ENCODE measurements around the gene AP4S1.
"Not testable (repeated sequence)": the region's sequence is repeated elsewhere in the genome, so short reads cannot be mapped to it uniquely, and the experiment has no call there.

AP4S1 gene, protein sequence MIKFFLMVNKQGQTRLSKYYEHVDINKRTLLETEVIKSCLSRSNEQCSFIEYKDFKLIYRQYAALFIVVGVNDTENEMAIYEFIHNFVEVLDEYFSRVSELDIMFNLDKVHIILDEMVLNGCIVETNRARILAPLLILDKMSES

DNA sequence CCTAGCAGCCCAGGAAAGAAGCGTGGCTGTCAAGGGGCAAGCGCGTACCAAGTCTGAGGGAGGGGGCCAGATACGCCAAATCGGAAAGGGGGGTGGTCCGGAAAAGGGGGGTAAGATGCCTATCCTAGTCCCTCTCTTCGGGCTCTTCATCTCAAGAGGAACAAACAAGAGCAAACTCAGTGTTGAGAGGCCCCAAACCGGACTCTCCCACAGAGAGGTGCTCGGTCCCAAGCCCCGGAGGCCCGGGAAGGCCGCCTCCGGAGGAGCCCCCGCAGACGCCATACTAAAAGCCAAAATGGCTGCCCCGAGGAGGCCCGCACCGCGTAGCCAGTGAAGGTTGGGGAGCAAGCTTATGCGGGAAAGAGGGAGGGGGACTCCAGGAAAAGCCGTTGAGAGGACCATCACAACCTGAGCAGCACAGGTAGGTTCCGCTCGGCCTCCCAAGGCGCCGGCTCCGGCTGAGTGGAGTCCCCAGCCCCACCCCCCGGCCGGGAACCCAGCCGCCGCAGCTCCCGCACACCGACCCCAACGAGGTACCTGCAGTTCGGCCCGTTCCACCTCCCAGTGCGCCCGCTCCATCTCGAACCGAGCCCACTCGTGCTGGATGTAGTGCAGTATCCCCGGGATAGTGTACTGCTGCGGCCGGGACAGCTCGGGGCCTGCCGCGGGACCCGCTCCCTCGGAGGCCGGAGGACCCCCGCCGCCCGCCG, at the start of gene AP4S1:
AP4S1 (plus strand) TSS at position 283 of the 710 bp plus-strand sequence. CDS start 40,548 bp downstream, outside the sequence.
- DNase-seq = peak; percentile 50

DNA sequence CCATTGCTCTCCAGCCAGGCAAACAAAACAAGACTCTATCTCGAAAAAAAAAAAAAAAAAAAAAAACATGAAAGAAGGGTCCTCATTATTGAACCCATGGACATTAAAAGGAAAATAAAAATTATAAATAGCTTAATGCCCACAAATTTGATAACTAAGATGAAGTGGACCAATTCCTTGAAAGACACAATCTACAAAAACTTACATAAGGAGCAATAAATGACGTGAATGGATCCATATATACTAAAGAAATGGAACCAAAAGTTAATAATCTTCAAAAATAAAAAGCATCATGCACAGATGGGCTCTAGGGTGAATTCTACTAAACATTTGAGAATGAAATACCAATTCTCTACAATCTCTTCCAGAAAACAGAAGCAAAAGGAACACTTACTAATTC, 47.7 kb upstream of the AP4S1 start:
- no peak for DNase-seq

DNA sequence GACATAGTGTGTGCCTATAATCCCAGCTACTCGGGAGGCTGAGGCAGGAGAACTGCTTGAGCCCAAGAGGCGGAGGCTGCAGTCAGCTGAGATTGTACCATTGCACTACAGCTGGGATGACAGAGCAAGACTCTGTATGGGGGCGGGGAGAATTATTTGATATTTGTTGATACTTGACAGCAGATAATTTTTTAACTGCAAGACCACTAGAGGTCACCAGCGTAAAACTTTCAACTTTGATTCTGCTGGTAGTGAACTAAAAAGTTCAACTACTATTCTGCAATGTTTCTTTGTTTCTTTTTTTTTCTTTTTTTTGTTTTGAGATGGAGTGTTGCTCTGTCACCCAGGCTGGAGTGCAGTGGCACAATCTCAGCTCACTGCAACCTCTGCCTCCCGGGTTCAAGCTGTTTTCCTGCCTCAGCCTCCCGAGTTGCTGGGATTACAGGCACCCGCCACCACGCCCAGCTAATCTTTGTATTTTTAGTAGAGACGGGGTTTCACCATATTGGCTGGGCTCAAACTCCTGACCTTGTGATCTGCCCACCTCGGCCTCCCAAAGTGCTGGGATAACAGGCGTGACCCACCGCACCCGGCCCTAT, 45.2 kb upstream of the AP4S1 start:
- peak; percentile 56 for DNase-seq

DNA sequence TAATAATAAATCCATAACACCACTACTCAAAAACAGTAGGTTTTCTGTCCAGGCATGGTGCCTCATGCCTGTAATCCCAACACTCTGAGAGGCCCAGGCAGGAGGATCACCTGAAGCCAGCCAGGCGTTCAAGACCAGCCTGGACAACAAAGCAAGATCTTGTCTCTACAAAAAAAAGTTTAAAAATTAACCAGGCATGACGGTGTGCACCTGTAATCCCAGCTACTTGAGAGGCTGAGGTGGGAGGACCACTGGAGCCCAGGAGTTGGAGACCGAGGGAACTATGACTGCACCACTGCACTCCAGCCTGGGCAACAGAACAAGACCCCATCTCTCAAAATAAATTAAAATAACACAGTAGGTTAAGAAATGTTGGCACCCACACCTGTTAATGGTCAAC, 44.5 kb upstream of the AP4S1 start:
- DNase-seq = no peak

DNA sequence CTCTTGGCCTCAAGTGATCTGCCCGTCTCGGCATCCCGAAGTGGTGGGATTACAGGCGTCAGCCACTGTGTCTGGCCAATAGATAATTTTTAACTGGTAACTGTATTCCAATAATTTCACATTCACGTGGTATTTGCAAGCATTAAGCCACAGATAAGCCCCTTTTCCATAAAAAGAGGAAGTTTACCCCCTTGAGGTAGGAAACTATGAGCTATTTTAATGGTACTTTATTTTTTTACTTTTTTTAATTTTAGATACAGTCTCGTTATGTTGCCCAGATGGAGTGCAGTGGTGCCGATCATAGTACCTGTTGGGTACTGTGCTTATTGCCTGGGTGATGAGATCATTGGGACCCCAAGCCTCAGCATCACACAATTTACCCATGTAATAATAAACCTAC, 42.9 kb upstream of the AP4S1 start:
- DNase-seq = no peak

DNA sequence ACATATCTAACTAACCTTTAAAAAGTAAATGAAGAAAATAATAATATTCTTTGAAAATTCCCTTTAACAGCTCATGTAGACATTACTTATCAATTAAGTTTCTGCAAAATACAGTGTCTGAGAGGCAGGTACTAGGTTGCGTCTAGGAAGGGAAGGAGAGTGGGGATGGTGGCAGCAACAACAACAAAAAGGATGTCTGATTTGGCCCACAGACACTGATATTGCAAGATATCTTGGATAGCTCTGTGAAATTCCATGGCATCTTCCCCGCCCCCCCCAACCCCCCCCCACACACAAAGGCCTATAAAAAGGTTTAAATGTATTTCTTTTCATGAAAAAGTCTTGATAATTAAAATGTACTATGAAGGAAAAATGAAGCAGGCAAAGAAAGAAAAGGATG, 41.6 kb upstream of the AP4S1 start:
- DNase-seq = no peak

DNA sequence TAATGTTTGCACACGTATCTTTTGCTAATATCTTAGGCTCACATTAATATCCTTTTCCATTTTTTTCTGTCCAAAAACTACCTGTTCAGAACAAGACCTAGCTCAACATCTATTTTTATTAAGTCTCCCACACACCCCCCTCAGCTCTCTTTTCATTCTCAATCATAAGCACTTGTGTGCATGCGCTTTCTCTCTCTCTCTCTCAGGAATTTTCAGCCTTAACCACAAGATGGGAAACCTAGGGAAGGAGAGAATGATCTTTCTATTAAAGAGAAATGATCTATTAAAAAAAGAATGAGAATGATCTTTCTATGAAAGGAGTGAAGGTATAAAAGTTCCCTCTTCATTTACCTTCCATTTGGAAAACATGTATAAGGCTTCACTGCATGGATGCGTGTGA, 39.7 kb upstream of the AP4S1 start:
- DNase-seq = no peak

DNA sequence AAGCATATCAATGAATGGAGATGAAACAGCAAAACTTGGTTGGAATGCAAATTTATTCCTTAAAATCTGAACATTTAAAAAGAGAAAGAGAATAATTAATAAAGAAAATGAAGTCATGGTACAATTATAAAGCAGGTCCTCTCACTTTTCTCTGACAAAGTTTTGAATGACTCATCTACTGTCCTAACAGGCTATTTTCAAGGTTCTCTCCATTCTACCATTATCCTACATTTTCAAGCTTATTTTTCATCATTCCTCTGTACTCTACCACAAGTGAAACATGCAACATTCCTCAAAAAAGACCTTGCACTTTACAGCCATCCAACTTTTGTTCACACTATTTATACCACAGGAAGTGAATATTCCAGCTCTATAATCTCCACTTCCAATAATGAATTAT, 36.9 kb upstream of the AP4S1 start:
- no peak for DNase-seq

DNA sequence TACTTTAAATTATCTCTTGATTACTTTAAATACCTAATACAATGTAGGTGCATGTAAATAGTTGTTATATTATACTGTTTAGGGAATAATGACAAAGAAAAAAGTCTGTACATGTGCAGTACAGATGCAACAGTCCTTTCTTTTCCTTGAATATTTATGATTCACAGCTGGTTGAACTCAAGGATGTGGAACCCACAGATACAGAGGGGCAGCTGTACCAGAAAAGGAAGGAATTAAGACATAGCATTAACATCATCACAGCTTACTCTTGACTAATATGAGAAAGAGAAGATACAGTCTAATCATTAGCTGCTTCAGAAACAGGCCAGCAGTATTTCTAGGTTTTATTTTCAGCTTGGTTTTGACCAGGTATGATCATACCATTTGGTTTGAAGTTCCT, 34.7 kb upstream of the AP4S1 start:
- no peak for DNase-seq

DNA sequence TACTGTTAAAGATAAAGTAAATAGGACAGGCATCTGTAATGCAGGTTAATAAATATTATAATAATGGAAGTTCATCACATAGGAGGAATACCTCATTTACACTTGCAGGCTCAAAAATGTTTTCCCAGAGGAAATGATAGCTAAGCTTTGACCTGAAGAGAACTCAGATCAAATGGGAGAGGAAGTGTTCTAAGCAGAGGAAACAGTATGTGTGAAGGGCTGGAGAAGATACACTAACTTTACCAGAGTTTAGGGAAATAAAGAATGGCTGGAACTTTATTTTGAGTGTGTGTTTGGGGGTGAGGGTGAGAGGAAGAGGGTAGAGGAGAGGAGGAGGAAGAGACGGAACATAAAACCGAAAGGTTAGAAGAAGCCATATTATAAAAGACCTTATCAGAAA, 34.0 kb upstream of the AP4S1 start:
- no peak for DNase-seq

DNA sequence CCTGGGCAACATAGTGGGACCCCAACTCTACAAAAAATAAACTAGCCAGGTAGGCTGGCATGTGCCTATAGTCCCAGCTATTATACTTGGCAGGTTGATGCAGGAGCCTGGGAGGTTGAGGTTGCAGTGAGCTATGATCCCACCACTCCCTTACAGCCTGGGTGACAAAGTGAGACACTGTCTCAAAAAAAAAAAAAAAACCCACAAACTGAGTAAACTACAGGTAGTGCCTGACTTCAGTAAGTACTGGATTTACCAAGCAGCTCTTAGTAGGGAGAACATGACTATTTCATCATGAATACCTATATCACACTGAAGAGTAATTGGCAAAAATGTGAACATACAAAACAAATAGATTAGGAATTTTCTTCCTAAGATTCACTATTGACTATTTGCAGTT, 32.4 kb upstream of the AP4S1 start:
- DNase-seq = no peak

DNA sequence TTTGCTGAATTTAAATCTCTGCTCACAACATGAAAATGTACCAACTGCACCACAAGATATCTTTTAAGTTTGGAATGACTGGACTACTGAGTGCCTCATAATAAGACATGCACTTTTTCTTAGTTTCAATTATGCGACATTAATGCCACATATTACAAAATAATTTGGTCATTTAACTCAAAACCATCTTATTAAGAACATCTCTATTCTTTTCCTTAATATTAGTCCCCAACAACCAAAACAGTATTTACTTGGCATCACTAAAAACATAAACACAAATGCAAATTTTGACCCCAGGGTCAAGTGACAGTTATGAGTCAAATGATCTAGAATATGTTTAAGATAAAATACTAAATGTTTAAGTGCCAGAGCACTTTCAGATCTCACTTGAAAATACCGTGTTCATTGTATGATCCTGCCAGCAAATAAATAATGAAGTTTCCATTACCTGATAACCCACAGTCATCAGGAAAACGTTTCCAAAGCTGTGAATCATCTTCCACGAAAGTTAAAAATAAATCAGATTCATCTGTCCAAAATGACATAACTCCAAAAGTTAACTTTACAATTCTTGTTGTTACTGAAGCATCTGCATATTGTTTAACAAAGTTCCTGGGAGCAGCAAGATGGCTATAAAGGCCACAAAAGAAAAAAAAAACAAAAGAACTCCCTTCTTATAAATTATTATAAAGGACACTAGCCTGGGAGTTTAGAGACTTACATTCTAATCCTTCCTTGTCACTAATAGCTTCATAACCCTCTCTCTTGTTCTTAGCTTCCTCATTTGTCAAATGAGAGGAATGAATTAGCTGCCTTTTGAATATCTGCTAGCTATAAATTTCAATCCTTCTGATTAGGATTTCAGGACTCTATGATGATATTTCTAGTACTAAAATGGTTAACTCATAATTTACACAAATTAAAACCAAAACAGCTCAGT, 30.5 kb upstream of the AP4S1 start:
- peak; percentile 6 for DNase-seq

DNA sequence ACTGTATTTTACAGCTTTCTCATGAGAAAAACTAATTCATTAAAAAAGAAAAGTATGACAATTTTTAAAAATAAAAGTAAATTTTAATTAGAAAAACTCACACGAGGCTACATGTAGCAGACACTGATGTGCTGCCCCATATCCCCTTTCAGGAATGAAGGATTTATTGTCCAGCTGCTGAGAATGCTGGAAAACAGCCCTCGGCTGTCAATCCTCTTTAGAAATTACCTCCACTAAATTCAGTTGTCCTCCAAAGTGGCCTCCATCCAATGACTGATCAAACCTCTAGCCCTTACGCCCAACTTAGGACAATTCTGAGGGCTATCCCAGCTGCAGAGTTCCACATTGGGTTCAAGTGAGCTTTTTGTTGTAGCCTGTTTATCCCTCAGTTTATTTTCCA, 29.8 kb upstream of the AP4S1 start:
- DNase-seq = peak; percentile 55

DNA sequence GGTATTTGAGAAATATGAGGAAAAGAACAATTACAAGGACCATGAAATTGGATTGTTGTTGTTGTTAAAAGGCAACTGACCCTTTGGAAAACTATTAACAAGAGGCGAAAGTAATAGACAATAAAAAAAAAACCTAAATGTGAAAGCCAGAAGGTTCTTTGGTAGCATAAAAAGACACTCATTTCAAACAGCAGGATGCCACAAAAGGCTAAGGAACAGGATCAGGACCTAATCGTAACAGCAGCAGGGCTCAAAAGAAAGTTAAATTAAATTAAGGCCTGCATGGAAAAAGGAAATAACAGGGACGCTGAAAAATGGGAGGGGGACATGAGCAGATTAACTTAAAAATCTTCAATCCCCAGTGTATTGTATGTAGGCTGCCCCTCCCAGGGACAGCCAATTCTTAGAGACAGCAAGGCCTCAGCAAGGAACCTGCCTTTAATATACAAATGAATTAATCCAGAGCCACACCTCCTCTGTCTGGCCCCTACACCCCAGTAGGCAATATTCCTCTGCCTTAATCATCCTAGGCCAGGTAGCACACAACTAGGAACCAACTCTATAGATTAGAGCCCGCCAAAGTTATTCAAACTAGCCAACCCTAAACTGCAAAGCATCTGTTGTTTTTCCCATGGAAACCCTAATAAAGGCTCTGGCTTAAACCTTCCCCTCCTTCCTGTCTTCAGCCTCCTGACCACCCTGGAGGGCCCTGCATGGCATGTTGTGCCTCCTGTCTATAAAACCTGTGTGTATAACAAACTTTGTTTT, 28.4 kb upstream of the AP4S1 start:
- peak; percentile 10 for DNase-seq

DNA sequence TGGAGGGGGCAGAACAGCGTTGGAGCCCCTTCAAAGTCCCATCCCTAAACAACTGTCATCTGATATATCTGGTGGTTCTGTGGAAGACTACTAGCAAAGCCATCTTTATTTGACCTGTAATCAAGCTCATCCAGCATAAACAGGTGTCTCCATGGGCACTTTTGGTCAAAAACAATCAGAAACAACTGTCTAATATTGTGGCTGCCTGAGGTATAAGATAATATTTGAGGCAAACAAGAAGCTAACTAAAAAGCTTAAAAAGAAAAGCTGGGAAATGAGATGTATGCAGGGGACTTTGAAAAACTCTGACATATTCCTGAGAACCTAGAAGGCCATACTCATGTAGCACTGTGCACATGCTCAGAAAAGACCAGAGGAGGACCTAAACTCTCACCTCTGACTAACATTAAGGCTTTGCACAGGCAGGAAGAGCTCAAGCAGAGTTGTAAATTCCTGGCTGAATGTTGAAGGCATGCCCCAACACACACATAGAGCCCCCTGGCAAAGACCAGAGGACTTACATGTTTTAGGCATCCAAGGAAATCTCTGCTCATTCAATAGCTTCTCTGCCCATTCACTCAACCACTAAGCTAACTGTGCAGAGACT, 27.2 kb upstream of the AP4S1 start:
- no peak for DNase-seq

DNA sequence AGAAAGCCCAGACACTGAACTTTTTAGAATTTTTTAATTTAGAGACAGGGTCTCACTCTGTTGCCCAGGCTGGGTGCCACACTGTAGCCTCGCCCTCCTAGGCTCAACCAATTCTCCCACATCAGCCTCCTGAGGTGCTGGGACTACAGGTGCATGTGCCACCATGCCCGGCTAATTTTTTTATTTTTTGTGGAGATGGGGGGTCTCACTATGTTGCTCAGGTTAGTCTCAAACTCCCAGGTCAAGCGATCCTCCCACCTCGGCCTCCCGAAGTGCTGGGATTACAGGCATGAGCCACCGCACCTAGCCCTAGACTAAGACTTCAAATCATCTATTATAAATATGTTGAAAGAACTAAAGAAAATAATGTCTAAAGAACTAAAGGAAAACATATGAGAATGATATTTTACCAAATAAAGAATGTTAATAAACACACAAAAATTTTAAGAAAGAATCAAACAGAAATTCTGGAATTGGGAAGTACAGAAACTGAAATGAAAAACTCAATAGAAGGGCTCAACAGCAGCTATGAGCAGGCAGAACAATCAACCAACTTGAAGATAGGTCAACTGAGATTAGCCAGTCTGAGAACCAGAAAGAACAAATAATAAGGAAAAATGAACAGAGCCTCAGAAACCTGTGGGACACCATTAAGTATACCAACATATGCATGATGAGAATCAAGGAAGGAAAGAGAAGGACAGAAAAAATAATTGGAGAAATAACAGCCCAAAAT, 26.2 kb upstream of the AP4S1 start:
- DNase-seq = no peak

DNA sequence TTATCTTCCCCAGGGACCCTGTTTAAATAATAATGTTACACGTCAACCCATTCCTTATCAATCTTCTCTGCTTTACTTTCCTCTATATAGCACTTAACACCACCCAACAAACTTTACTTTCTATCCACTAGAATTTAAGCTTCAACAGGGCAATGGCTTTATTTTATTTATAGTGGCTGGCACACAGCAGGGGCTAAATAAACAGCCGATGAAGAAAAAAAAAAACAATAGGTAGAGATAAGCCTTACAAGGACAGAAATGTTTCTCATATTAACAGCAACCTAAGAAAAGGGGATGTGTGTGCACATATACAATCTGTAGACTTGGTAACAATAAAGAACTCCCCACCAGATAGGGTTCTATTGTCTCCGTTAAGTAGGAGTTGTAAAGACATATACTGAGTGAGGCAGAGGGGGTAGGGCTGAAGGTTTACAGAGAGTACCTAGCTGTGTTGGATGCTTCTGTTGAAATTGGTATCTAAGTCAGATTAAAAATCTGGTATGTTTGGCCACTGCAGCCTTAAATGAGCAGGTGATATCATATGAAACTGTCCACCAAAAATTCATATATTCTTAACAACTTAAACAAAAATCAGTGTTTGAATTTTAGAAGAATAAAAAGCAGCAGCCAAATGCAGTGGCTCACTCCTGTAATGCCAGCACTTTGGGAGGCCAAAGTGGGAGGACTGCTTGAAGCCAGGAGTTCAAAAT, 24.7 kb upstream of the AP4S1 start:
- DNase-seq = no peak

DNA sequence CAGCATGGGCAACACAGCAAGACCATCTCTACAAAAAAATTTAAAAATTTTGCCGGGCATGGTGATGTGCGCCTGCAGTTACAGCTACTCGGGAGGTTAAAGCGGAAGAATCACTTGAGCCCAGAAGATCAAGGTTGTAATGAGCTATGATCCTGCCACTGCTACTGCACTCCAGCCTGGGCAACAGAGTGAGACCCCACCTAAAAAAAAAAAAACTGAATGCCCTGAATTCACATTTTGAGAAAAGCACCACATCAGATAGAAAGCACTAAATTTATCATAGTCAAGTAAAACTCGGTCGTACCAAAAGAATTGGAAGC, 24.1 kb upstream of the AP4S1 start:
- no peak for DNase-seq

DNA sequence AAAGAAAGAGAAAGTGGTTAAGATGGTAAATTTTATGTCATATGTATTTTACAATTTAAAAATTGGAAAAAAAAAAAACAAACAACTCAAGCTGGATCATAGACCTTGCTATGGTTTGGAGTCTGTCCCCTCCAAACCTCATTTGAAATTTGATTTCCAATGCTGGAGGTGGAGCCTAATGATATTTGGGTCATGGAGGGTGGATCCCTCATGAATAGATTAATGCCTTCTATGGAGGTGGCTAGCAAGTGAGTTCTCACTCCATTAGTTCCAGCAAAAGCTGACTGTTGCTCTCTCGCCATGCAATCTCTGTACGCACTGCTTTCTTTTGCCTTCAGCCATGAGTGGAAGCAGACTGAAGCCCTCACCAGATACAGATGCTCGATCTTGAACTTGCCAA, 22.2 kb upstream of the AP4S1 start:
- no peak for DNase-seq

DNA sequence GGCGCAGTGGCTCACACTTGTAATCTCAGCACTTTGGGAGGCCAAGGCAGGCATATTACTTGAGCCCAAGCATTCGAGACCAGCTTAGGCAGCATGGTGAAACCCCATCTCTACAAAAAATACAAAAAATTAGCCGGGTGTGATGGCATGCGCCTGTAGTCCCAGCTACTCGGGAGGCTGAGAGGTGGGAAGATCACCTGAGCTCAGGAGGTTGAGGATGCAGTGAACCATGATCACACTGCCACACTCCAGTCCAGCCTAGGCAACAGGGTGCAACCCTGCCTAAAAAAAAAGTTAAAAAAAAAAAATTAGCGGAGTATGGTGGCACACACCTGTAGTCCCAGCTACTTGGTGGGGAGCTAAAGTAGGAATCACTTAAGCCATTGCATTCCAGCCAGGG, 21.4 kb upstream of the AP4S1 start:
- DNase-seq = not testable (repeated sequence)

DNA sequence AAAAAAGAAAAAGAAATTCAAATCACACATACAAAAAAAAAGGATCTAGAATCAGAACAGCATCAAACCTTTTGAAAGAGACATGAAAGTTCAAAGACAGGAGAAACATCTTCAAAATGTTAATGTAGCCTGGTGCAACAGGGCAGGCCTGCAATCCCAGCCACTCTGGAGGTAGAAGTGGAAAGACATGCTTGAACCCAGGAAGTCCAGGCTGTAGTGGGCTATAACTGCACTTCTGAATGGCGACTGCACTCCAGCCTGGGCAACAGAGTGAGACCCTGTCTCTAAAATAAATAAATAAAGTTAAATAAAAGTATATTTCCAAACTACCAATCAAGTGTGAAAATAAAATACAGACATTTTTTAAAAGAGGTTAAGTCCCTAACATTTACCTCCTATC, 18.7 kb upstream of the AP4S1 start:
- no peak for DNase-seq
